Astrocyte (in vitro differentiated cells and primary cell): Measurements from ENCODE around the gene SLC9A9. TPM values are rescaled to one million over a fixed set of nuclear protein-coding genes. Genes with fewer than 3 reads are reported as not detected.

ENCODE experiments used
- DNase-seq: peaks from one replicate; pipeline ENCODE4 v3.0.0-alpha.2; 2010; ENCODE audit warnings: low read depth
- FAIRE-seq: peaks from 2 replicates; lab custom pipeline; 2011; peaks lifted over from hg19 to GRCh38; lab: Jason Lieb, UNC
- H2AFZ ChIP-seq: 2 replicates; pipeline ENCODE4 v1.6.0; 2012; ENCODE audit warnings: low read depth, low read length, inconsistent platforms
- H3K27ac ChIP-seq: 2 replicates; pipeline ENCODE4 v1.5.1; 2011; ENCODE audit warnings: low read depth, low read length, inconsistent platforms
- H3K27me3 ChIP-seq: 2 replicates; pipeline ENCODE4 v1.6.0; 2011; ENCODE audit warnings: low read length, inconsistent platforms; ENCODE audit not compliant: insufficient read depth
- H3K36me3 ChIP-seq: 2 replicates; pipeline ENCODE4 v1.5.1; 2011; ENCODE audit warnings: low read length, inconsistent platforms; ENCODE audit not compliant: insufficient read depth
- H3K4me1 ChIP-seq: 2 replicates; pipeline ENCODE4 v1.5.1; 2011; ENCODE audit warnings: low read length, inconsistent platforms; ENCODE audit not compliant: insufficient read depth
- H3K4me2 ChIP-seq: 2 replicates; pipeline ENCODE4 v1.6.0; 2012; ENCODE audit warnings: low read length, inconsistent platforms
- H3K4me3 ChIP-seq: 2 replicates; pipeline ENCODE4 v1.5.1; 2011; ENCODE audit warnings: low read depth, mild to moderate bottlenecking, low read length, inconsistent platforms; ENCODE audit not compliant: insufficient read depth
- H3K79me2 ChIP-seq: 2 replicates; pipeline ENCODE4 v1.6.0; 2012; ENCODE audit warnings: mild to moderate bottlenecking, low read length, inconsistent platforms; ENCODE audit not compliant: insufficient read depth
- H3K9ac ChIP-seq: 2 replicates; pipeline ENCODE4 v1.6.0; 2012; ENCODE audit warnings: mild to moderate bottlenecking, low read length, inconsistent platforms
- H3K9me3 ChIP-seq: 2 replicates; pipeline ENCODE4 v1.5.1; 2012; ENCODE audit warnings: low read depth, mild to moderate bottlenecking, low read length, inconsistent platforms; ENCODE audit not compliant: insufficient read depth
- H4K20me1 ChIP-seq: 2 replicates; pipeline ENCODE4 v1.6.0; 2012; ENCODE audit warnings: low read length, inconsistent platforms; ENCODE audit not compliant: insufficient read depth
- H3K27ac Mint-ChIP-seq: one replicate; pipeline ENCODE4 v1.8.0; 2021; ENCODE audit warnings: mild to moderate bottlenecking, mixed read lengths; ENCODE audit not compliant: unreplicated experiment
- H3K27me3 Mint-ChIP-seq: one replicate; pipeline ENCODE4 v1.8.0; 2021; ENCODE audit warnings: low read depth, mixed read lengths; ENCODE audit not compliant: unreplicated experiment
- H3K36me3 Mint-ChIP-seq: one replicate; pipeline ENCODE4 v1.8.0; 2021; ENCODE audit warnings: low read depth, mixed read lengths; ENCODE audit not compliant: unreplicated experiment
- H3K4me1 Mint-ChIP-seq: one replicate; pipeline ENCODE4 v1.8.0; 2021; ENCODE audit warnings: low read depth, mixed read lengths; ENCODE audit not compliant: unreplicated experiment
- H3K4me3 Mint-ChIP-seq: one replicate; pipeline ENCODE4 v1.8.0; 2021; ENCODE audit warnings: mild to moderate bottlenecking, moderate library complexity, mixed read lengths; ENCODE audit not compliant: unreplicated experiment
- H3K9me3 Mint-ChIP-seq: one replicate; pipeline ENCODE4 v1.8.0; 2021; ENCODE audit warnings: mild to moderate bottlenecking, mixed read lengths; ENCODE audit not compliant: unreplicated experiment
- CTCF ChIP-seq: IDR thresholded peaks from 2 replicates; pipeline ENCODE4 v1.5.1; 2011; ENCODE audit warnings: low read depth, mild to moderate bottlenecking, inconsistent platforms, low read length, moderate library complexity; ENCODE audit not compliant: insufficient read depth
- EZH2 ChIP-seq: IDR thresholded peaks from 2 replicates; pipeline ENCODE4 v1.6.1; 2012; ENCODE audit warnings: mild to moderate bottlenecking, low read length, inconsistent platforms; ENCODE audit not compliant: insufficient read depth
- total RNA-seq: library from RNA; stranded (reverse); gene quantifications from 2 replicates; pipeline ENCODE4 v1.2.1, GENCODE V29; 2021

The SLC9A9 gene
- total RNA-seq, 1 donor from 2014 or later: 1.5 TPM

DNA sequence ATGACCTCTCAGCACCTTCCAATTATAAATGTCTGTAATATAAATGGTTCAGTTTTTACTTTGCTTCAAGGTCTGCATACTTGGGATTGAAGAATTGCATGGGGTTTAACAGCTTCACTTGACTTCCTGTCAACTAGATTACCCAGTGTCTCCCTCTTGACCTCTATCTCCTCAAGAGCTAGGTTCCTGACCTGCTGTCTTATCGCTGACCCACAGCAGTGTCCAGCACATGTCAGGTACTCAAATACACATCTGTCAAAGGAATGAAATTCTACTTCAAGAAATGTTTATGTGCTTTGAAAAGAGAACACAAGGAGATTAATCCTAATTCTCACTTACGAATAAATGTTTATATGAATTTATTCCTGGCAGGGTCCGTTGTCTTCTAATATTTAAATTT is 284.5 kb downstream of the SLC9A9 start:
- Histone ChIP-seq H3K9me3 (no peaks in the 10 kb centered on the region), H3K4me3 (no peak overlapping the region), H3K4me1 (no peaks in the 10 kb centered on the region), H2AFZ (no peak overlapping the region), H3K36me3 (no peaks in the 10 kb centered on the region), H3K27ac (no peak overlapping the region), H3K79me2 (no peaks in the 10 kb centered on the region), H3K27me3 (no peaks in the 10 kb centered on the region), H4K20me1 (no peaks in the 10 kb centered on the region), H3K9ac (no peak overlapping the region), H3K4me2 (no peak overlapping the region)
- FAIRE-seq (no peak), DNase-seq (no peak)
- Mint-ChIP-seq H3K27me3 (no peaks in the 10 kb centered on the region), H3K4me1 (no peaks in the 10 kb centered on the region), H3K9me3 (peaks cover 5% of the 10 kb centered on the region), H3K27ac (no peak overlapping the region), H3K36me3 (no peaks in the 10 kb centered on the region), H3K4me3 (no peak overlapping the region)
- TF ChIP-seq CTCF (no peak), EZH2 (no peak)

GRCh38 chr3:143562789-143563188 is 285.5 kb downstream of the SLC9A9 start:
- Mint-ChIP-seq H3K36me3 (no peaks in the 10 kb centered on the region), H3K27me3 (no peaks in the 10 kb centered on the region), H3K4me3 (no peak overlapping the region), H3K4me1 (no peaks in the 10 kb centered on the region), H3K27ac (no peak overlapping the region), H3K9me3 (peaks cover 11% of the 10 kb centered on the region)
- Histone ChIP-seq H3K4me1 (no peaks in the 10 kb centered on the region), H3K9me3 (no peaks in the 10 kb centered on the region), H4K20me1 (no peaks in the 10 kb centered on the region), H3K4me3 (no peak overlapping the region), H2AFZ (no peak overlapping the region), H3K36me3 (no peaks in the 10 kb centered on the region), H3K27me3 (no peaks in the 10 kb centered on the region), H3K4me2 (no peak overlapping the region), H3K9ac (no peak overlapping the region), H3K79me2 (no peaks in the 10 kb centered on the region), H3K27ac (no peak overlapping the region)
- no peak for FAIRE-seq
- TF ChIP-seq CTCF (no peak), EZH2 (no peak)
- no peak for DNase-seq

- no peak overlapping the region for H3K4me3 Mint-ChIP-seq
- Histone ChIP-seq H4K20me1 (no peaks in the 10 kb centered on the region), H3K4me1 (no peaks in the 10 kb centered on the region), H3K4me3 (no peak overlapping the region), H3K27me3 (no peaks in the 10 kb centered on the region), H3K9me3 (no peaks in the 10 kb centered on the region), H3K36me3 (peaks cover 2% of the 10 kb centered on the region), H3K27ac (no peak overlapping the region), H3K9ac (no peak overlapping the region), H3K4me2 (no peak overlapping the region), H2AFZ (no peak overlapping the region), H3K79me2 (no peaks in the 10 kb centered on the region)
- FAIRE-seq (no peak), DNase-seq (no peak)
- no peaks in the 10 kb centered on the region for H3K36me3 Mint-ChIP-seq
- H3K27ac Mint-ChIP-seq: no peak overlapping the region
- H3K27me3 Mint-ChIP-seq: no peaks in the 10 kb centered on the region
- H3K9me3 Mint-ChIP-seq: peaks cover 11% of the 10 kb centered on the region
- TF ChIP-seq CTCF: no peak
- TF ChIP-seq EZH2: no peak
- H3K4me1 Mint-ChIP-seq: no peaks in the 10 kb centered on the region
Observed at GRCh38 chr3:143559296-143559695, 289.0 kb downstream of the SLC9A9 start.
